Liver (tissue), 9 donors: ENCODE results near the gene E2F7. TPM values are rescaled to one million over a fixed set of nuclear protein-coding genes. Genes with fewer than 3 reads are reported as not detected.

Source experiments
- DNase-seq: peaks from one replicate; pipeline ENCODE4 v3.0.0-alpha.2; 2017; ENCODE audit warnings: low spot score
- H3K27ac ChIP-seq, 2 donors: one replicate each; pipeline ENCODE4 v1.7.0; 2013; ENCODE audit warnings: inconsistent platforms in 2 of 2, low read length in 2 of 2, control low read depth in 1 of 2, low read depth in 1 of 2, mild to moderate bottlenecking in 1 of 2
- H3K27me3 ChIP-seq, 4 donors: one replicate each; pipeline versions ENCODE4 v1.6.1 to v1.7.0; 2013; ENCODE audit warnings: low read length in 3 of 4, inconsistent platforms in 1 of 4, mild to moderate bottlenecking in 1 of 4, moderate library complexity in 1 of 4; ENCODE audit not compliant: control insufficient read depth in 4 of 4, insufficient read depth in 4 of 4
- H3K36me3 ChIP-seq, 4 donors: one replicate each; pipeline versions ENCODE4 v1.6.1 to v1.7.0; 2013; ENCODE audit warnings: low read length in 3 of 4, mild to moderate bottlenecking in 3 of 4, low read depth in 1 of 4, moderate library complexity in 1 of 4; ENCODE audit not compliant: control insufficient read depth in 4 of 4, insufficient read depth in 3 of 4
- H3K4me1 ChIP-seq, 4 donors: one replicate each; pipeline versions ENCODE4 v1.6.1 to v1.7.0; 2013; ENCODE audit warnings: low read length in 3 of 4, mild to moderate bottlenecking in 3 of 4, moderate library complexity in 1 of 4; ENCODE audit not compliant: control insufficient read depth in 4 of 4, insufficient read depth in 4 of 4
- H3K4me3 ChIP-seq, 3 donors: one replicate each; pipeline versions ENCODE4 v1.6.1 to v1.7.0; 2013; ENCODE audit warnings: low read length in 3 of 3, control low read depth in 1 of 3, low read depth in 1 of 3, mild to moderate bottlenecking in 1 of 3
- H3K9ac ChIP-seq, 2 donors: one replicate each; pipeline ENCODE4 v1.7.0; 2013; ENCODE audit warnings: low read length in 2 of 2, mild to moderate bottlenecking in 2 of 2, moderate library complexity in 2 of 2, control low read depth in 1 of 2, low read depth in 1 of 2
- H3K9me3 ChIP-seq, 4 donors: one replicate each; pipeline versions ENCODE4 v1.6.1 to v1.7.0; 2013; ENCODE audit warnings: low read length in 3 of 4; ENCODE audit not compliant: control insufficient read depth in 4 of 4
- FOXA1 ChIP-seq: IDR thresholded peaks from 2 replicates; pipeline ENCODE4 v1.6.1; 2016; ENCODE audit warnings: antibody characterized with exemption
- FOXA2 ChIP-seq: IDR thresholded peaks from 2 replicates; pipeline ENCODE4 v1.6.1; 2016; ENCODE audit warnings: antibody characterized with exemption
- GABPA ChIP-seq, 2 donors: IDR thresholded peaks in 1 of 2; conservative IDR thresholded peaks in 1 of 2; 2 replicates each; pipeline ENCODE4 v1.6.1; 2016; ENCODE audit warnings: antibody characterized with exemption in 2 of 2, mild to moderate bottlenecking in 1 of 2, moderate library complexity in 1 of 2
- HNF4A ChIP-seq, 2 donors: conservative IDR thresholded peaks; 2 replicates each; pipeline ENCODE4 v1.6.1; 2016; ENCODE audit warnings: antibody characterized with exemption in 2 of 2, mild to moderate bottlenecking in 2 of 2
- HNF4G ChIP-seq: IDR thresholded peaks from 2 replicates; pipeline ENCODE4 v1.6.1; 2016; ENCODE audit warnings: antibody characterized with exemption
- JUND ChIP-seq, 2 donors: IDR thresholded peaks; 2 replicates each; pipeline ENCODE4 v1.6.1; 2016; ENCODE audit warnings: antibody characterized with exemption in 2 of 2
- NR2F2 ChIP-seq: IDR thresholded peaks from 2 replicates; pipeline ENCODE4 v1.6.1; 2016; ENCODE audit warnings: antibody characterized with exemption
- RAD21 ChIP-seq, 2 donors: IDR thresholded peaks; 2 replicates each; pipeline ENCODE4 v1.6.1; 2016; ENCODE audit warnings: antibody characterized with exemption in 2 of 2, mild to moderate bottlenecking in 2 of 2
- SP1 ChIP-seq: IDR thresholded peaks from 2 replicates; pipeline ENCODE4 v1.6.1; 2018; ENCODE audit warnings: antibody characterized with exemption, mild to moderate bottlenecking
- TAF1 ChIP-seq: conservative IDR thresholded peaks from 2 replicates; pipeline ENCODE4 v1.6.1; 2016; ENCODE audit warnings: antibody characterized with exemption, mild to moderate bottlenecking
- YY1 ChIP-seq: IDR thresholded peaks from 2 replicates; pipeline ENCODE4 v1.6.1; 2016; ENCODE audit warnings: antibody characterized with exemption, mild to moderate bottlenecking
- WGBS: extraction: QIAGEN DNeasy Blood & Tissue Kit; methylation state at CpG from one replicate; pipeline ENCODE4 v1.1.7; 2013; 5-methylcytosine and 5-hydroxymethylcytosine counted together
- polyA plus RNA-seq, 2 donors: library from polyadenylated mRNA; stranded (reverse) in 1 of 2; unstranded in 1 of 2; fragments of 200-250 nt in 1 of 2; fragments of >200 nt in 1 of 2; fragmentation: Nextera tagmentation in 1 of 2; extraction: Ambion mirVana in 1 of 2; gene quantifications; one replicate each; pipeline versions ENCODE4 v1.2.1 to v1.2.3, GENCODE V29; 2013 to 2015
- total RNA-seq, 2 donors: library from RNA; depleted of rRNA; stranded (reverse); fragments of >200 nt; gene quantifications; one replicate each; pipeline ENCODE4 v1.2.3, GENCODE V29; 2014
- TF ChIP-seq, protein P1 (sequence below): IDR thresholded peaks from 2 replicates; pipeline ENCODE4 v1.6.1; 2016; ENCODE audit warnings: antibody characterized with exemption, mild to moderate bottlenecking
- TF ChIP-seq, protein P2 (sequence below): IDR thresholded peaks from 2 replicates; pipeline ENCODE4 v1.6.1; 2016; ENCODE audit warnings: antibody characterized with exemption
- TF ChIP-seq, protein P3 (sequence below): IDR thresholded peaks from 2 replicates; pipeline ENCODE4 v1.6.1; 2016; ENCODE audit warnings: antibody characterized with exemption
- TF ChIP-seq, protein P4 (sequence below): fragments of 150-350 bp; IDR thresholded peaks from 2 replicates; pipeline ENCODE4 v1.5.1; 2017; ENCODE audit warnings: improper control_type of control experiment, low read depth, low read length; ENCODE audit not compliant: missing input control
- donor health status: healthy.
- donor health status: healthy.
- donor health status: healthy.
- donor health status: healthy.
- donor health status: healthy.

The E2F7 gene
- total and polyA plus RNA-seq, 4 donors = 0.13 to 5.8 (median 0.17) TPM; not detected in 1

DNA sequence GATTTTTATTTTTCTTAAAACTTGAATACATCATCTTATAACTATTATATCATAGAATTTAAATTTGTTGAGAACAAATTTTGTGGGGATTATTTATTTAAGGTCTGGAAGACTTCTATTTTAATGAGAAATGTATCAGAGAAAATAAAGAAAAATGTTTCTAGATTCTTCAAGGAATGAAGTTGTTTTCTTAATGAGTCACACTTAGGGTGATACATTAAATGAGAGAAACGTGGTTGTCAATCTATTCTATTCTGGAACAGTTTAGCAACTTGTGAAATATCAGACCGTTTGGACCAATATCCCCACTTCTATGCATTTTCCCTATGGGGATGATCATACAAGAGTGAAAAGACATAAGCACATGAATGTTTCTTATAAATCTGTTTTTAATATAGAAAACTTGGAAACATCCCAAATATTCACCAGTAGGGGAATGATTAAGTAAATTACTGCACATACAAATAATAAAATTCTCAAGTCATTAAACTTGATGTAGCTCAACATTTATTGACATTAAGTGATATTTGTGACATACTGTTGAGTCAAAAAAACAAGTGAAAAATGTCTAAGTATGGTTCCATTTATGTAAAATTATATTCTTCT lies 88.5 kb downstream of the E2F7 start:
- 59% methylated on average over 2 of the region's 2 CpGs for WGBS
- Histone ChIP-seq H3K9ac (no peak overlapping the region), H3K36me3 (no peaks in the 10 kb centered on the region), H3K27ac (no peak overlapping the region), H3K4me1 (no peaks in the 10 kb centered on the region), H3K9me3 (no peaks in the 10 kb centered on the region), H3K4me3 (no peak overlapping the region), H3K27me3 (no peaks in the 10 kb centered on the region)
- TF ChIP-seq YY1 (no peak), FOXA2 (no peak), RAD21 (IDR thresholded peaks at IDR 0.05) (no peak), SP1 (no peak), GABPA (IDR thresholded peaks at IDR 0.05 in 1 of 2, conservative IDR thresholded peaks at IDR 0.05 in 1 of 2) (no peak), HNF4A (conservative IDR thresholded peaks at IDR 0.05) (no peak), NR2F2 (no peak), TAF1 (no peak), JUND (IDR thresholded peaks at IDR 0.05) (no peak), FOXA1 (no peak), HNF4G (no peak)
- TF ChIP-seq, protein P1, sequence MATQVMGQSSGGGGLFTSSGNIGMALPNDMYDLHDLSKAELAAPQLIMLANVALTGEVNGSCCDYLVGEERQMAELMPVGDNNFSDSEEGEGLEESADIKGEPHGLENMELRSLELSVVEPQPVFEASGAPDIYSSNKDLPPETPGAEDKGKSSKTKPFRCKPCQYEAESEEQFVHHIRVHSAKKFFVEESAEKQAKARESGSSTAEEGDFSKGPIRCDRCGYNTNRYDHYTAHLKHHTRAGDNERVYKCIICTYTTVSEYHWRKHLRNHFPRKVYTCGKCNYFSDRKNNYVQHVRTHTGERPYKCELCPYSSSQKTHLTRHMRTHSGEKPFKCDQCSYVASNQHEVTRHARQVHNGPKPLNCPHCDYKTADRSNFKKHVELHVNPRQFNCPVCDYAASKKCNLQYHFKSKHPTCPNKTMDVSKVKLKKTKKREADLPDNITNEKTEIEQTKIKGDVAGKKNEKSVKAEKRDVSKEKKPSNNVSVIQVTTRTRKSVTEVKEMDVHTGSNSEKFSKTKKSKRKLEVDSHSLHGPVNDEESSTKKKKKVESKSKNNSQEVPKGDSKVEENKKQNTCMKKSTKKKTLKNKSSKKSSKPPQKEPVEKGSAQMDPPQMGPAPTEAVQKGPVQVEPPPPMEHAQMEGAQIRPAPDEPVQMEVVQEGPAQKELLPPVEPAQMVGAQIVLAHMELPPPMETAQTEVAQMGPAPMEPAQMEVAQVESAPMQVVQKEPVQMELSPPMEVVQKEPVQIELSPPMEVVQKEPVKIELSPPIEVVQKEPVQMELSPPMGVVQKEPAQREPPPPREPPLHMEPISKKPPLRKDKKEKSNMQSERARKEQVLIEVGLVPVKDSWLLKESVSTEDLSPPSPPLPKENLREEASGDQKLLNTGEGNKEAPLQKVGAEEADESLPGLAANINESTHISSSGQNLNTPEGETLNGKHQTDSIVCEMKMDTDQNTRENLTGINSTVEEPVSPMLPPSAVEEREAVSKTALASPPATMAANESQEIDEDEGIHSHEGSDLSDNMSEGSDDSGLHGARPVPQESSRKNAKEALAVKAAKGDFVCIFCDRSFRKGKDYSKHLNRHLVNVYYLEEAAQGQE = no peak
- TF ChIP-seq, protein P2, sequence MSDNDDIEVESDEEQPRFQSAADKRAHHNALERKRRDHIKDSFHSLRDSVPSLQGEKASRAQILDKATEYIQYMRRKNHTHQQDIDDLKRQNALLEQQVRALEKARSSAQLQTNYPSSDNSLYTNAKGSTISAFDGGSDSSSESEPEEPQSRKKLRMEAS = no peak
- TF ChIP-seq, protein P3, sequence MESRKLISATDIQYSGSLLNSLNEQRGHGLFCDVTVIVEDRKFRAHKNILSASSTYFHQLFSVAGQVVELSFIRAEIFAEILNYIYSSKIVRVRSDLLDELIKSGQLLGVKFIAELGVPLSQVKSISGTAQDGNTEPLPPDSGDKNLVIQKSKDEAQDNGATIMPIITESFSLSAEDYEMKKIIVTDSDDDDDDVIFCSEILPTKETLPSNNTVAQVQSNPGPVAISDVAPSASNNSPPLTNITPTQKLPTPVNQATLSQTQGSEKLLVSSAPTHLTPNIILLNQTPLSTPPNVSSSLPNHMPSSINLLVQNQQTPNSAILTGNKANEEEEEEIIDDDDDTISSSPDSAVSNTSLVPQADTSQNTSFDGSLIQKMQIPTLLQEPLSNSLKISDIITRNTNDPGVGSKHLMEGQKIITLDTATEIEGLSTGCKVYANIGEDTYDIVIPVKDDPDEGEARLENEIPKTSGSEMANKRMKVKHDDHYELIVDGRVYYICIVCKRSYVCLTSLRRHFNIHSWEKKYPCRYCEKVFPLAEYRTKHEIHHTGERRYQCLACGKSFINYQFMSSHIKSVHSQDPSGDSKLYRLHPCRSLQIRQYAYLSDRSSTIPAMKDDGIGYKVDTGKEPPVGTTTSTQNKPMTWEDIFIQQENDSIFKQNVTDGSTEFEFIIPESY = no peak
- TF ChIP-seq, protein P4, sequence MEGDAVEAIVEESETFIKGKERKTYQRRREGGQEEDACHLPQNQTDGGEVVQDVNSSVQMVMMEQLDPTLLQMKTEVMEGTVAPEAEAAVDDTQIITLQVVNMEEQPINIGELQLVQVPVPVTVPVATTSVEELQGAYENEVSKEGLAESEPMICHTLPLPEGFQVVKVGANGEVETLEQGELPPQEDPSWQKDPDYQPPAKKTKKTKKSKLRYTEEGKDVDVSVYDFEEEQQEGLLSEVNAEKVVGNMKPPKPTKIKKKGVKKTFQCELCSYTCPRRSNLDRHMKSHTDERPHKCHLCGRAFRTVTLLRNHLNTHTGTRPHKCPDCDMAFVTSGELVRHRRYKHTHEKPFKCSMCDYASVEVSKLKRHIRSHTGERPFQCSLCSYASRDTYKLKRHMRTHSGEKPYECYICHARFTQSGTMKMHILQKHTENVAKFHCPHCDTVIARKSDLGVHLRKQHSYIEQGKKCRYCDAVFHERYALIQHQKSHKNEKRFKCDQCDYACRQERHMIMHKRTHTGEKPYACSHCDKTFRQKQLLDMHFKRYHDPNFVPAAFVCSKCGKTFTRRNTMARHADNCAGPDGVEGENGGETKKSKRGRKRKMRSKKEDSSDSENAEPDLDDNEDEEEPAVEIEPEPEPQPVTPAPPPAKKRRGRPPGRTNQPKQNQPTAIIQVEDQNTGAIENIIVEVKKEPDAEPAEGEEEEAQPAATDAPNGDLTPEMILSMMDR = no peak
- no peak for DNase-seq

Other genes starting within 250 kb of the E2F7 start
- 10 to 100 TPM in 1 of 2 donors, 1 to 10 TPM in 1; 3.7 to 27.8 TPM for gene CSRP2, start 186.6 kb downstream of the E2F7 start, total RNA-seq
- gene CSRP2, start 186.6 kb downstream of the E2F7 start, polyA plus RNA-seq = 10 to 100 TPM; 24.6 to 38.0 TPM